ENCODE measurements around the gene AKT1S1.

The AKT1S1 gene

DNA sequence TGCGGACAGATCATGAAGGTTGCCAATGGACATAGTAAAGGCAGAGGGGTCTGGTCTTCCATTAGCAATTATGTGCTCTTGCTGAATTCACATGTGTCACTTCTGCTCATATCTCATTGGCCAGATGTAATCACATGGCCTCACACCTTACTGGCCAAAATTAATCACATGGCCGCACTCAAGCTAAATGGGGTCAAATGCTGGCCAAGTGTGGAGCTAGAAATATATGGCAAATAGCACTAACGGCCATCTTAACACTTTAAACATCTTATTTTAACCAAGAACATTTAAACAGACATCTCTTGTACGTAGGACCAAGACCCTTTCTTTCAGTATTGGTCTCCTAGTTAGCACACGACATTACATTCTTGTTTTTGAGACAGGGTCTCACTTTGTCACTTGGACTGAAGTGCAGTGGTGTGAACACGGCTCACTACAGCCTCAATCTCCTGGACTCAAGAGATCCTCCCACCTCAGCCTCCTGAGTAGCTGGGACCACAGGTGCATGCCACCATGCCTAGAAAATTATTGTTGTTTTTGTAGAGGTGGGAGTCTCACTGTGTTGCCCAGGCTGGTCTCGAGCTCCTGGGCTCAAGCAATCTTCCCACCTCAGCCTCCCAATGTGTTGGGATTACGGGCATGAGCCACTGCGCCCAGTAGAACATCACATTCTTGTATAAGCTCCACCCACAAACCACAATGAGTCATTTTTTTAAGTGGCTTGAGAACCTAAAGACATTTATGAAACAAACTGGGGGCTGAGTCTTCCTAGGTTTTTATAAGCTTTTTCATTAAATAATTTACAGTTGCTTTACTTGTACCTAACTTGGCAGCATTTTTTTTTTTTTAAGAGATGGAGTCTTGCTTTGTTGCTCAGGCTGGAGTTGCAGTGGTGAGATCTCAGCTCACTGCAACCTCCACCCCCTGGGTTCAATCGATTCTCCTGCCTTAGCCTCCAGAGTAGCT, 29.1 kb downstream of the AKT1S1 start:
- H3K4me3 ChIP-seq (replicated peaks; ENCODE audit: low read depth, low read length) = no peak overlapping the region
- TF ChIP-seq, protein P1, sequence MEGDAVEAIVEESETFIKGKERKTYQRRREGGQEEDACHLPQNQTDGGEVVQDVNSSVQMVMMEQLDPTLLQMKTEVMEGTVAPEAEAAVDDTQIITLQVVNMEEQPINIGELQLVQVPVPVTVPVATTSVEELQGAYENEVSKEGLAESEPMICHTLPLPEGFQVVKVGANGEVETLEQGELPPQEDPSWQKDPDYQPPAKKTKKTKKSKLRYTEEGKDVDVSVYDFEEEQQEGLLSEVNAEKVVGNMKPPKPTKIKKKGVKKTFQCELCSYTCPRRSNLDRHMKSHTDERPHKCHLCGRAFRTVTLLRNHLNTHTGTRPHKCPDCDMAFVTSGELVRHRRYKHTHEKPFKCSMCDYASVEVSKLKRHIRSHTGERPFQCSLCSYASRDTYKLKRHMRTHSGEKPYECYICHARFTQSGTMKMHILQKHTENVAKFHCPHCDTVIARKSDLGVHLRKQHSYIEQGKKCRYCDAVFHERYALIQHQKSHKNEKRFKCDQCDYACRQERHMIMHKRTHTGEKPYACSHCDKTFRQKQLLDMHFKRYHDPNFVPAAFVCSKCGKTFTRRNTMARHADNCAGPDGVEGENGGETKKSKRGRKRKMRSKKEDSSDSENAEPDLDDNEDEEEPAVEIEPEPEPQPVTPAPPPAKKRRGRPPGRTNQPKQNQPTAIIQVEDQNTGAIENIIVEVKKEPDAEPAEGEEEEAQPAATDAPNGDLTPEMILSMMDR (IDR thresholded peaks at IDR 0.05; ENCODE audit: low read depth, low read length, missing control alignments) = no peak
- peak; percentile 83 for DNase-seq (ENCODE audit: extremely low read depth, low read depth)

- H3K4me3 ChIP-seq (replicated peaks; ENCODE audit: low read depth, low read length) = no peak overlapping the region
- TF ChIP-seq, protein P1 (IDR thresholded peaks at IDR 0.05; ENCODE audit: low read depth, low read length, missing control alignments) = no peak
- no peak for DNase-seq (ENCODE audit: extremely low read depth, low read depth)
These were observed 30.7 kb downstream of the AKT1S1 start for GRCh38 chr19:49846408-49846807.

GRCh38 chr19:49845414-49845813, 31.7 kb downstream of the AKT1S1 start:
- H3K4me3 ChIP-seq (replicated peaks; ENCODE audit: low read depth, low read length) = no peak overlapping the region
- no peak for DNase-seq (ENCODE audit: extremely low read depth, low read depth)
- TF ChIP-seq, protein P1 (IDR thresholded peaks at IDR 0.05; ENCODE audit: low read depth, low read length, missing control alignments) = no peak

GRCh38 chr19:49844138-49845095, 32.7 kb downstream of the AKT1S1 start:
- DNase-seq (ENCODE audit: extremely low read depth, low read depth) = no peak
- H3K4me3 ChIP-seq (replicated peaks; ENCODE audit: low read depth, low read length) = no peak overlapping the region
- TF ChIP-seq, protein P1 (IDR thresholded peaks at IDR 0.05; ENCODE audit: low read depth, low read length, missing control alignments) = no peak

- H3K4me3 ChIP-seq (replicated peaks; ENCODE audit: low read depth, low read length) = no peak overlapping the region
- no peak for DNase-seq (ENCODE audit: extremely low read depth, low read depth)
- TF ChIP-seq, protein P1 (IDR thresholded peaks at IDR 0.05; ENCODE audit: low read depth, low read length, missing control alignments) = no peak
These were observed 33.9 kb downstream of the AKT1S1 start for GRCh38 chr19:49843265-49843664.

DNA sequence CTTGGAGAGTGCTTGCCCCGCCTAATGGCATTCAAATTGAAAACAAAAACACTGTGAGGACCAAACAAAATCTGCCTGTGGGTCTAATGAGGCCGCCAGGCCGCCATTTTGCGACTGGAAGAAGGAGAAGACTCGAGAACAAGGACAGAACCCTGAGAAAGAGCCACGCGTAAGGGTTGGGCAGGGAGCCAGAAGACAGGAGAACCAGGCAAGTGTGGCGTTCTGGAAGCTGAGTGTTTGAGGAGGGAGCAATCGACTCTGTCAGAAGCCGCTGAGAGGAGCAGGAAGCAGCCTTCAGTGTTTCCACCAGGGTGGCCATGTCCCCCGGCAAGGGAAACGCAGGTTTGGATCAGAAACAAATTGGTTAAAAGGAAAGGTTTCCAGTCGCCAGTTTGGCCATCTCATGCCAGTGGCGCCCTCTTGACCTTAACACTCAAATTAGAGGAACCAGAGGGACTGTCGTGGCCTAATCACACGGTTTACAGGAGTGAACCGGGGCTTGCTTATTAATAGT, 36.4 kb downstream of the AKT1S1 start:
- H3K4me3 ChIP-seq (replicated peaks; ENCODE audit: low read depth, low read length) = no peak overlapping the region
- TF ChIP-seq, protein P1 (IDR thresholded peaks at IDR 0.05; ENCODE audit: low read depth, low read length, missing control alignments) = no peak
- no peak for DNase-seq (ENCODE audit: extremely low read depth, low read depth)
